Measurements from ENCODE around the gene OSBPL10.

DNA sequence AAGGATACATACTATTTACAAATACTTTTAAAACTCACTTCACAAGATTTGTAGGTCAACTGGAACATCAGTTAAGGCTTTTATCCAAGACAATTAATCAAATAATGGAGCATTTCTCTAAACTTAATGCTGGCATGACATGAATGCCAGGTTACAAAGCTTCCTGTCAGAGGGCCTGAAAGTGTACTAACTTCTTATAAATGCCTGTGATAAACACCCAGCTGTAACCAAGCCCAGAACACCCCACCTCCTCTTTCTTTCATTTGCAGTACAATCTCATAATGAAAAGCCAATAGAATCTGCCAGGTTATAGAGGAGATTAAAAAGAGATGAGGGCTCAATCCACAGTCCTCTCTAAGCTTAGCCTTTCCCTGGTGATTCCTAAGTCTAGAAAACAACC lies 214.4 kb downstream of the OSBPL10 start:
- TF ChIP-seq, protein P1, sequence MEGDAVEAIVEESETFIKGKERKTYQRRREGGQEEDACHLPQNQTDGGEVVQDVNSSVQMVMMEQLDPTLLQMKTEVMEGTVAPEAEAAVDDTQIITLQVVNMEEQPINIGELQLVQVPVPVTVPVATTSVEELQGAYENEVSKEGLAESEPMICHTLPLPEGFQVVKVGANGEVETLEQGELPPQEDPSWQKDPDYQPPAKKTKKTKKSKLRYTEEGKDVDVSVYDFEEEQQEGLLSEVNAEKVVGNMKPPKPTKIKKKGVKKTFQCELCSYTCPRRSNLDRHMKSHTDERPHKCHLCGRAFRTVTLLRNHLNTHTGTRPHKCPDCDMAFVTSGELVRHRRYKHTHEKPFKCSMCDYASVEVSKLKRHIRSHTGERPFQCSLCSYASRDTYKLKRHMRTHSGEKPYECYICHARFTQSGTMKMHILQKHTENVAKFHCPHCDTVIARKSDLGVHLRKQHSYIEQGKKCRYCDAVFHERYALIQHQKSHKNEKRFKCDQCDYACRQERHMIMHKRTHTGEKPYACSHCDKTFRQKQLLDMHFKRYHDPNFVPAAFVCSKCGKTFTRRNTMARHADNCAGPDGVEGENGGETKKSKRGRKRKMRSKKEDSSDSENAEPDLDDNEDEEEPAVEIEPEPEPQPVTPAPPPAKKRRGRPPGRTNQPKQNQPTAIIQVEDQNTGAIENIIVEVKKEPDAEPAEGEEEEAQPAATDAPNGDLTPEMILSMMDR (conservative IDR thresholded peaks at IDR 0.05 in 1 of 2, IDR thresholded peaks at IDR 0.05 in 1 of 2; ENCODE audit: extremely low read depth in 1 of 2, insufficient read depth in 1 of 2, low read depth in 1 of 2, low read length in 2 of 2) = no peak
- no peak for TF ChIP-seq EZH2 (IDR thresholded peaks at IDR 0.05; ENCODE audit: borderline replicate concordance, low read length)

Data from mammary epithelial cell (primary cell).